DMS 273 (cell line): Measurements from ENCODE around the gene OGDHL.
"Not testable (repeated sequence)": the region's sequence is repeated elsewhere in the genome, so short reads cannot be mapped to it uniquely, and the experiment has no call there.

ENCODE experiments used
- DNase-seq: peaks from one replicate; lab custom pipeline; 2025; ENCODE audit not compliant: unreplicated experiment; lab: John Stamatoyannopoulos, UW

Gene OGDHL

DNA sequence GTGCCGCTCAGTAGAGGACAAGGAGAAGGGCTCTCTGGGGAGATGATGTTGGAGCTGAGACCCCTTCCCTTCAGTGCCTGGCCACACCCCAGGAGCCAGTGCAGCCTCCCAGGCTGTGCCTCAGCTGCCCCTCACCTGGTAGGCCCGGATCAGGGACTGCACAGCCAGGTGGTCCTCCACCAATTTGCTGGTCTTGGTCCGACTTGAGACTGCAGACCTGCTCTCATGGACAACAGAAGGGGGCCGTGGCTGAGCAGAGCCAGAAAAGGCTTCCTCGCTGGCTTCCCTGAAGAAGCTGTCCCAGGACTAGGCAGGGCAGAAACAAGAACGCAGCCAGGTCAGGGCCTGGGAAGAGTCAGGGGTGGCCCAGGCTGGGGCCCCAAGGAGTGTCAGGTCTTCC lies 5.5 kb downstream of the OGDHL start:
- DNase-seq = no peak

DNA sequence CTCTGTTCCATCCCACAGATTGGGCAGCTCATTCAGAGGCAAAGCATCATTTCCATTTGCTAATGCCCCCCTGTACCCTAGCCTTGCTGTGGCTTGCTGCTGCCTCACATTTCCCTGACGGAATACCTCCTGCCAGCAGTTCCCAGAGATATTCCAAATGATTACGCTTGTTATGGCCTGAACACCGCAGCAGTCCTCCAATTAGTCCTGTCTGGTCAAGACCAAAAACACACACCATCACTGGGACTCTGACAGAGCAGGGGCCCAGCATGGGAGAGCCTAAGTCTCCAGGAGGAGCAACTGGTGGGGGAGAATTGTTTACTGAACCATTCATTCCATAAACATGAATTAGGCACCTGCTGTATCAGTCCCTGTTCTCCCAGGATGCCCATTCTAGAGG lies 6.1 kb downstream of the OGDHL start:
- no peak for DNase-seq

DNA sequence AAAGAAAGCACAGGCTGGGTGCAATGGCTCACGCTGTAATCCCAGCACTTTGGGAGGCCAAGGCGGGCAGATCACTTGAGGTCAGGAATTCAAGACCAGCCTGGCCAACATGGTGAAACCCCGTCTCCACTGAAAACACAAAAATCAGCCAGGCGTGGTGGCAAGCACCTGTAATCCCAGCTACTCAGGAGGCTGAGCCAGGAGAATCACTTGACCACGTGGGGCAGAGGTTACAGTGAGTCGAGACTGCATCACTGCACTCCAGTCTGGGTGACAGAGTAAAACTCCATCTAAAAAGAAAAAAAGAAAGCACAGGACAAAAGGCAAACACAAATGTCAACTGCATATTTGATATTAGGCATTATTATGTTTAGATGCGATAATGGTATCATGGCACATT lies 7.2 kb downstream of the OGDHL start:
- not testable (repeated sequence) for DNase-seq

DNA sequence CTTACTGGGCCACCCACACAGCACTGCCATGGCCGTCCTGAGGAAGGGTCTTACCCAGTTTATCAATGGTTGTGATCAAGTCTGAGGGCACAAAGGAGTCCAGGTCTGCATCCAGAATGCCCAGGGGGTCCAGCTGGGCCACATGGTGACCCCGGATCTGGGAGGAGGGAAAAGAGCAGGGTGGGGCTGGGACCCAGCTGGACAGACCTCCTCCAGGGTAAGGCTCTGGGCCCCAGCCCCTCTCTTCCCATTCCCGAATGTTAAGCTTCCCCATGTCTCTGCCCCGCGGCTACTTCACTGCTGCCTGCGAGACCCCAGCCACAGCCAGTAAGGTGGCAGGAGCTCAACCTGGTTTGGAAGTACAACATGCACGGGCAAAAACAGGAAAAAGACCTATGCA lies 9.5 kb downstream of the OGDHL start:
- DNase-seq = no peak

DNA sequence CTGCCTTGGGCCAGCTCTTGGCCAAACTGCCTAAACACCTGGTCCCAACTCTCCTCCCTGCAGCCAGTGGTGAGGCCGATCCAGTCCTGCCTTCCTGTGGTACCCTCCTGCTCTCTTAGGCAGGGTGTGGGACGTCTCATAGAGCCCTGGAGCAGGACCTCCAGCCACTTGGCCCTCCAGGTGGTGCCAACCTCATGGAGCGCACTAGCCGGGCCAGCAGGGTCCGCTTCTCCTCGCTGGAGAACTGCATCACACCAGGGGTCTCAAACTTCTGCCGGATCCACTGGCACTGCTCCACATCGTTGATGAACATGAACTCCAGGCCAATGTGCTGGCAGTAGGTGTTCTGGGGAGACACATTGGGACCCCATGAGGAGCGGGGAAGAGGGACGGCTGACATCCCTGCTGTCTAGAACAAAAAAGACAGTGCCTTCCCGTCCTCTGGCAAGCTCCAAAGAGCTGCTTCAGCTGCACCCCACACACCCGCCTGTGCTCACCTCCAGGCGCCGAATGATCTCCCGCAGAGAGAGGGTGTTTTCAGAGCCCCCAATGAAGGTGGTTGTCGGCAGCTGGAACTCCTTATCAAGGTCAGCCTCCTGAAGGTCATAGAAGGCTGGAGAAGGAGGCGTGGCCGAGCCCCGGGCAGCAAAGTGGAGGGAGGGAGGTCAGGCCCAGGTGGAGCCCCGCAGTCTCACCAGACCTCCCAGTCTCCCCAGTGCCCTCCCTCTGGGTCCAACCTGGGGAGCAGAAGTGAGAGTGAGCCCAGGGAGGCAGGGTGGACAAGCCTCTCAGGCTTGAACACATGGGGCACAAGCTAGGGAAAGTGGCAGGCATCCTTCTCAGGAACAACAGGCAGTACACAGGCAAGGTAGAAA lies 10.2 kb downstream of the OGDHL start:
- DNase-seq = no peak

DNA sequence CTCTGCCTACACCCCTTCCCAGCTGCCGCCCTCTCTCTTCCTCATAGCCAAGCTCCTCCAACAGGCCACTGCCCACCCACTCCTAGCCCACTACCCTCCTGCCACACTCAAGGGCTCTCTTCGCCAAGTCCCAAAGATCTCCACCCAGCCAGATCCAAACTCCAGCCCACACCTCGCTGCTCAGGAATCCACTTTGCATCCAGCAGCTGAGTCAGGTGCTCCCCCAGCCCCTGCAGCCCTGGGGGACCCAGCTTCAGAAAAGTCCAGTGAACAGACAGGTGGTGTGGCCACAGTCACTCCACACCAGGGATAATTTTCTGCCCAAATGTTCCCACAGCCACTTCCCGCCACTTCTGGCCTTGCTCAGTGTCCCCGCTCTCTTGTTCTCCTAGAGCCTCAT lies 10.9 kb downstream of the OGDHL start:
- no peak for DNase-seq

- DNase-seq = no peak
Observed at GRCh38 chr10:49750546-49750945, 11.6 kb downstream of the OGDHL start.

GRCh38 chr10:49749556-49750491 lies 12.3 kb downstream of the OGDHL start:
- no peak for DNase-seq

DNA sequence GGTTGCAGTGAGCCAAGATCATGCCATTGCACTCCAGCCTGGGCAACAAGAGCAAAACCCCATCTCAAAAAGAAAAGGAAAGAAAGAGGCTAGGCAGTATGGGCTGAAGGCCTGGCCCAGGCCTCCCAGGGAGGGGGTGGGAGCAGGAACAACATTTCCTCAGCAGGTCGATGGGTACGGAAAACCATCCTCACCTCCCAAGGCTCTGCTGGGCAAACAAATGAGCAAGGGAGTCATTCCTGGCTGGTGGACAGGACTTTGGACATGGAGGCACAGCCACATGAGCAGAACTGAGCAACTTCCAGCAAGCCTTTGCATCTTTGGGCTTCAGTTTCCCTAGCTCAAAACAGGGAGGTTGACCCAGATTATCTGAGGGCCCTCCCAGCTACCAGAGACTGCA lies 13.0 kb downstream of the OGDHL start:
- DNase-seq = no peak

GRCh38 chr10:49748006-49748405 lies 14.1 kb downstream of the OGDHL start:
- no peak for DNase-seq

- no peak for DNase-seq
Observed at GRCh38 chr10:49747303-49747646, 14.8 kb downstream of the OGDHL start.

GRCh38 chr10:49746626-49747302 lies 15.4 kb downstream of the OGDHL start:
- no peak for DNase-seq

GRCh38 chr10:49745756-49746155 lies 16.4 kb downstream of the OGDHL start:
- no peak for DNase-seq

- no peak for DNase-seq
Observed at GRCh38 chr10:49744924-49745605, 17.1 kb downstream of the OGDHL start.

- DNase-seq = no peak
Observed at GRCh38 chr10:49744091-49744685, 17.9 kb downstream of the OGDHL start.

DNA sequence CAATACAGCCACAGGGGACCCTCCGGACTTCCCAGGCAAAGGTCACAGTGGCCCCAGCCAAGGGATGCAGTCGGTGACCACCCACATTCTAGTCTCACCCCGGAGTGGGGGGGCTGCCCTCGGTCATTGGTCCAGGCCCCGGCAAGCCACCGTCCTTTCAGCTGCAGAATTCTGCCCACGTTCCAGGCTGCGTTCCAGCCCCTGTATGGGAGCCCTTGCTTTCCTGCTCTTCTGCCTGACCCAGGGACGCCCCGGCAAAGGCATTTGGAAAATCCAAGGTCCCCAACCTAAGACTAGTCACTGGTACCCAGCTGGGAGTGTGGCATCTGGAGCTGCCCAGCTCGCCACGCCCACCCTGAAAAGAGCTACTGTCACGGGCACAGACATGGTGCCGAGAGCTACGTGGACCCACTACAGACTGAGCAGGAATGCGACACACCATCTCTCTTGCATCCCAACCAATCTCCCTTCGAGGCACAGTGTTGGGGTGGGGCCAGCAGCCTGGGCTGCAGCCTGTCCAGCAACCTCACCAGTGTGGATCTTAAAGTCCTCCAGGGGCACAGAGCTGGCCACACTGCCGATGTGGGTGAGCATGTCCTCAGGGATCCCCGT lies 18.6 kb downstream of the OGDHL start:
- no peak for DNase-seq

GRCh38 chr10:49742683-49743463 lies 19.2 kb downstream of the OGDHL start:
- DNase-seq = no peak

GRCh38 chr10:49741108-49741995 lies 20.8 kb downstream of the OGDHL start:
- DNase-seq = no peak
